NCI-H1105 (cell line): ENCODE data around the gene SMAD3.

ENCODE experiments used
- DNase-seq: peaks from one replicate; lab custom pipeline; 2025; lab: John Stamatoyannopoulos, UW

The SMAD3 gene

DNA sequence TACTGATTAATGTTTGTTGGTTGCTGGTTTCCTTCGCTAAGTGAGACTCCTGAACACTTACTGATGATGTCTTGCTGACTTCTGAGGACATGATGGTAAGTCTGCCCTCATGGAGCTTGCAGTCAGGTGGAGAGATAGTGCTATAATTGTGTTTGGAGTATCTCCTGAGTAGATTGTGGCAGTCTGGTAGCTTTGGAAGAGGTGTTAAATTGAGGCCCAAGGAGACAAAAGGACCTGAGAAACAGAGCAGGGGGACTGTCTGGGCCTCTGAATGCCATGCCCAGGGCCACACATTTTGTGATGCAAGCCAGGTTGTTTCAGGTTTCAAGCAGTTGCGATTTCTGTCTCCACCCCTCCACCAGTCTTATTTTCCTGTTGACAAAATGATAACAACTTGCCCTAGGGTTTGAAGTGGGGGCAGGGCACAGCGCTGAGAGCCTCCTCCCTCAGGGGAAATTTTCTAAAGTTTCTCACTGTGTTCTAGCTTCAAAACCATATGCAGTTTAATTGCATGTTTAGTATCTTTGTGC, 16.7 kb downstream of the SMAD3 start:
- DNase-seq = no peak

DNA sequence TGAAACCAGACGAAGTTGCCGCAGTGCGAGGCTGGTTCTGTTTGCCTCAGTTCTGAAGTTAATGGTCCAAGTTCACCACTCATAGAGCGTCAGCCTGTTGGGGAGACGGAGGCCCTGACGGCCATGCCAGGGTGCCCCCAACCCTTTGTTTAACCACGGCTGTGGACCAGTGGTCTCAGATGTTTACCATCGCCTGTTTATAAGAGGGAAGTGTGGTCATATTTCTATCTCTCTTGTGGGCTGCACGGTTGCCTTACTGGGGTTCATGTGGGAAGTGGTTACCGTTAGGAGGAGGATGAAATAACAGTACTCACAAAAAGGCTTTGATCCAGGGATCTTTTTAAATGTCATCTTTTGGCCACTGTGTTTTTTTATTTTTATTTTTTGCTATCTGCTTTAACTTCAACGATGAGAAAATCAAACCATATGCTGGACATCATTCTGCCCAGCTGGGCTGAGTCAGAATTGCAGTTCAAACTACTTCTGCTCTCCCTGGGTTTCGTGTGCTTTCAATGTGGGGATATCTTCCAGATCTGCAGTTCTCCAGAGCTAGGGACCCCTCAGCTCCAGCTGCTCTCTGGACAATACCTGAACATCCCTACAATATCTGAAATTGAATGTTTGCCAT, 17.8 kb downstream of the SMAD3 start:
- DNase-seq = no peak

DNA sequence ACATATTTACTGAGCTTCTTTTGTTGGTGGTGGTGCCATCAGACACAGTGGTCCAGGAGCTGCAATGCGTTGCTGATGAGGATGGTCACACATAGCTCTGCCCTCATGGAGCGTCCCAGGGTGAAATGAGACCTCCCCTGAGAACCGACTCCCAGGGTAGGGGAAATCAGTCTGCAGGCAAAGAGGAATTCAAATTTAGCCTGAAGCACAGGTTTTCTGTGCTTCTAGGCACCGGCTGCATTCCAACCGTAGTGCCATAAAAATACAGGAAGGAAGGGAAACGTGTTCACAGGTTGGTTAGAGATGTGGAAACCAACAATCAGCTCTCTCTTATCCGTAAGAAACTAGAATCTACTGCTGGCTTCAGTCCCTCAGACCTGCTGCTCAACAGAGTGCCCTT, 19.2 kb downstream of the SMAD3 start:
- DNase-seq = no peak

DNA sequence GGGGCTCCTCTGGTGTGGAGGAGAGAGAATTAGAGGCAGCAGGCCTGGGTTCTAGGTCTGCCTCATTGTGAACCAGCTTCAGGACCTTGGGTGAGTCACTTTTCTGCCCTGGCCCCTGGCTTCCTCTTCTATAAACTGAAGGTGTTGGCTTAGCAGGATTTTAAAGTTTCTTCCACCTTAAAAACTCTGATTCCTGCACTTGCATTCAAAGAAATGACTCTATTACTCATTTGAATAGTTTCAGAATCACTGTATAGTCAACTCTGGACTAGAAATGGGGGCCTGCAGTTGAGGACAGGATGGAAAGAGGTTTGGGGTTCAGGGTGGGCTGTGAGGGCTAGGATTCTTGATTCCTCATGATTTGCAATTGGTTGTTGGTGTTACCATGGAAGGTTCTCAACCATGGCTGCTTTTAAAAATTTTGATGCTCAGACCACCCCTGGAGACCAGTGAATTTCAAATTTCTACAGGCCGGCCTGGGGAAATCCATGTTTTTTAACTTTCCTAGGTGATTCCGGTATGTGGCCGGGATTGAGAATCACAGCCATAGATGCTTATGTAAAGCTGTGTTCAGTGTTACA, 19.9 kb downstream of the SMAD3 start:
- DNase-seq = no peak

DNA sequence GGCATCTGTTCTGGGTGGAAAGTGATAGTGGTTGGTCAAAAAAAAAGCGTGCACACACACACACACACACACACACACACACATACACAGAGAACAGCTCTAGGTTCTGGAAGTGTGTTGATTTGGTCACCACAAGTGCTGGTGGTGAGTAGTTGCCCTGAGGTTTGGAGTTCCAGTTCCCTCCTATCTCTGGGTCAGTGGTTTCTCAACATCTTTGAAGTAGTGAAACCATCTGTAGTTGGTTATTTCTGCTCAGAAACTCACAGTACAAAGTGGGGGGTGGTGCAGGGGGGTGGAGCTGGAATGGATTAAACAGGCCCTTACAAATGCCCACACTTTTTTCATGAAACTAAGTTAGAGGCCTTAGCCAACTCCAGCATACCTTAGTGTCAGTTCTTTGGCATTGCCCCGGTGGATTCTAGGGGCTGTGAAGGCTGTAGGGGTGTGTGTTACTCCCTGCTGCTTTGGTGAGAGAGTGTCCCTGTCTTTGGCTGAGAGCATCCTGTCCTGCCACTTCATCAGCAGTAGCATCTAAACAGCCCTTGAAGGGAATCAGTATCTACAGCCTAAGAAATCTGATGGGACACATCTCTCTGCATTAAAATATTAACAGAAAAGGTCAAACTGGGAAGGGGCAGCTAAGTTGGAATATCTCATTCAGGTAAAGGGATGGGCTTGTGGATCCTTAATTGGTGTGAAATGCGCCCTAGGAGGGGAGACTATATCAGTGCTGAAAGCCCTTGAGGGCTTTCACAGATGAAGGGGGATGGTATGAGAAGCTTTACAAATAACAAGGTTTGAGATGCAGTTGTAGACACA, 20.6 kb downstream of the SMAD3 start:
- no peak for DNase-seq

DNA sequence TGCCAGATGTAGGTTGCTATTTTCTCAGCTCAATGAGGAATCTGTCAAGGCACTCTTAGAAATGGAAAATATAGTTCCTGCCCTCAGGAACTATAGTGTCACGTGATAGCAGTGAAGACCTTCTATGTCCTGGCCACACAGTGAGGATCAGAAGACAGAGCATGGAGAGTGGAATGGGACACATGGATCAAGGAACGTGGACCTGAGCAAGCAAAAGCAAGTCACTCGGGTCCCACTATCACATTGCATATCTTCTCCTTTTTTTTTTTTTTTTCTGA, 21.2 kb downstream of the SMAD3 start:
- DNase-seq = no peak

DNA sequence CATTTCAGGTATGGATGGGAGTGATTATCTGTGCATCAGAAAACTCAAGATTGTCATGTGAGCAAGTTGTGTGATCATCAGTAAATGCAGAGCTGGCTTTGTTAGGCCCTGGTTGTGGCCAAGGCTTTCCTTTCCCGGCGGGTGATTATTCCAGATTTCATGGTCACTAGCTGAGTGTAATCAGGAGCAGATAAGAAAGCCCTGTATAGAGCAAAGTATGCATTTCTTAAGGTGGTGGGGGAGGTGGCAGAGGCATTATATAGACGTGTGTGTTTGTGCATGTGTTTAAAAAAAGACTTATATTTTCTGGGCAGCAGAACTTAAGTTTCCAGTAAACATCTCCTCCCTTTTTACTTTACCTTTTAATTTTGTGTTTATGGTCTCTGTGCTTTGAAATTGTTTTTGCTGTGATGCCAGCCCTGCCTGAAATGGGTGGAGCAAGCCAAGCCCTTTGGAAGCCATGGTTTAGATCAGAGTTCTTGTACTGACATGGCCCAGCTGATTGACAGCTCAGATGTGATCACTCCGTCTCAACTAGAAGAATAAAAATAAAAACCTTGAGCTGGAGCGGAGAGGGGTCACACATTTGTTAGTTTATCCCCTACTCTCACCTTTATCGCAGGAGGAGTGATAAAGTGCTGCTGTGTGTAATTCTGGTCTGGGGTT, 22.2 kb downstream of the SMAD3 start:
- DNase-seq = no peak

DNA sequence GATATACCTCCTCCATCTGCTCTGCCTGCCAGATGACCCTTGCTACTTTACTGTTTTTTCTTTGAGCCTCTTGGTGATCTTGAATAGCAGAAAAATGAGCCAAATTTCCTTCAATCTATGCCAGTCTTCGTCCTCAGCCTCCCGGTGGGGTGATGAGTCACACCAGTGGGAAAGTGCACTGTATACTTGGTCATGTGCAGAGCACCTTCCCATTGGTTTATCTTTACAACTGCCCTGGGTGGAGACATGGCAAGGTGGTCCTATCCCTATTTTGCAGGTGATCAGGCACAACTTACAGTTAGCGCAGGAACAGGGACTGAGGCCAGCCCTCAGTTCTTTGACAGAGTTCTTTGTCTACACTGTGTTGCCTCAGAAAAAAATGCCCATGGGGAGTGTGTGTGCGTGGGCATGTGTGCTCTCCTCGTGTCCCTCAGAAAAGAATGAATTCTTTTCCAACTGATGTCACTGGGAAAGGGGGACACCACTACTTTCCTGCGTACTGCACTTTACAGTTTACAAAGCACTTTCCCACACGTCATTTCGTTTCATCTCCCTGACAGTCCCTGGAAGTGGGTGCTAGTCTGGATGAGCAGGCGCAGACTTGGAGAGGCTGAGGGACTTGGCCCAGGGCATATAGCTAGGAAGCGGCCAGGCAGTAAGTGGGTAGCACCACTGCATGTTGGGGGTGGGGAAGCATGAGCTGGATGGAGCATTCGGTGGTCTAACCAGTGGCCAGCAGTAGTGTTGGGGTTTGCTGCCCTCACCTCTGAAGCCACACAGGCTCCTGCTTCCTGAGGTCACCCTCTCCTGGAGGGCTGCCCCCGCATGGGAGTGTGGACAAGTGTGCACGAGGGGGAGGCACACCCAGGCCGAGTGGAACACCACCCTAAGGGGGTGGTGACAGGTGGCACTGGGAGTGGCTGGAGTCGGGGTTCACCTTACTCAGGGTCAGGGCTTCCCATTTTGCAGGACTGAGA, 24.1 kb downstream of the SMAD3 start:
- DNase-seq = no peak

DNA sequence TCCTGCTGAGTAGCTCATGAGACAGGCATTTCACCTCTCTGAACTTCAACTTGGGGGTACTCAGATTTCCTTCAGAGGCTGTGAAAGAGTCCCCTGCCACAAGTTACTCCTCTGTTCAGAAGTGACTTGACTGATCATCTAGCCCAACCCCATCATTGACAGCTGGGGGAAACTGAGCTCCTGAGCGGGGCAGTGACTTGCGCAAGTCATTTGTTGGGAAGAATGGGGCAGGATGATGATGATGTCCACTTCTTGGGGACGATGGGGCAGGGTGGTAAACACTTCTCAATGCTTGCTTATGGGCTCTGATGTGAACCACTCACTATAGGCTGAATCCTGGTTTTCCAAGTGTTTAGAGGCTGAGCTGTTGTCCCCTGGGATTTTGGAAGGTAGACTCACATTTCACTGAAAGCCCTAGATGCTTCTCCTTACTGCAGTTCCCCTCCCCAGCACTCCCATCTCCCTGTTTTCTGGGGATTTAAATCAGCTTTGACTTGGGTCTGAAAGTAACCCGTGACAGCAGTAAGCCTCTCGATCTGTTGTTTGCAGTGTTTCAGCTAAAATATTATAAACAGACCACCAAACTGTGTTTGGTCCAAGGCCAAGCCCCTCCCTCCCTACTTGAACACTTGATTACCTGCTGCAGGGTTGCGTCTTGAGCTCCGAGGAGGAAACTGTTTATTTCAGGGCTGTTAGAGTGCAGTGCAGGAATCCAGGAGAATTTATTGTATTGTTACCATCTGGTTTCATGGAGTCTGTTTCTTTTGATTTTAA, 25.1 kb downstream of the SMAD3 start:
- no peak for DNase-seq

DNA sequence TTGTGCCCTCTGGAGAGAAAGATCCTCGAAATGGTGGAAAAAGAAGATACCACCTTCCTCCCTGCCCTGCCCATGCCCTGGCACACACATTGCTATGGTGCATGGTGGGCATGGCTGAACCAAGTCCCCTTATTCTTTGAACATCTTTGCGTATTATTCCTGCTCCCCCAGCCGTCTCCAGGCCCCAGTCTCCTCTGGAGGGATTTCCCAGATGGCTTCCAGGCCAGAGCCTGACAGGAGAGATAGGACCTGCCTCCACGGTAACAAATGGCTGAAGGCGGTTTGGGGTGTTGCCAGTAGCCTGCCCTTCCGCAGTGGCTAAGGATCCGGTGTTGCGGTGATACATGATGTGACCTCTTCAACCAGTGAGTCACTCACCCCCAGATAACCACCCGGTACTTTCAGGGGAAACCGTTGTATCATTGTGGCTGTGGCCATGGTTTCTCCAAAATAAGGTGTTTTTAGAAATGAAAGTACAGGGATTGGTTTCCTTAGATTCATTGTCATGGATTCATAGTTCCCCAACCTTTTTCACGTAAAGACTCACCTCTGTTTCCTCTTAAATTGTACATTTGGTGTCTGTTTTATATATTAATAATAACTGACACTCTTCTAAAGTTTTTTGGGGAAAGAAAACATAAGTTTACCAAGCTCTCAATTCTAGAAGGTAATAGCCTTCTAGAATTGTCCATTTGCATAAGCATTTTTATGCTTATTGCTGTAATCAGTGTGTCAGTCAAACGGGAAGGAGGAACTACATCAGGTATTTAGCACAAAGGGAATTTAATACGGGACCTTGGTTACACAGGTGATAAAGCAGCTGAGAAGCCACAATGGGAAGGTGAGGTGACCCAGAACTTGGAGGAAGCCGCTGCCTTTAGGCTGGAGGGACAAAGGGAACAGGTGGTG, 25.9 kb downstream of the SMAD3 start:
- DNase-seq = no peak

DNA sequence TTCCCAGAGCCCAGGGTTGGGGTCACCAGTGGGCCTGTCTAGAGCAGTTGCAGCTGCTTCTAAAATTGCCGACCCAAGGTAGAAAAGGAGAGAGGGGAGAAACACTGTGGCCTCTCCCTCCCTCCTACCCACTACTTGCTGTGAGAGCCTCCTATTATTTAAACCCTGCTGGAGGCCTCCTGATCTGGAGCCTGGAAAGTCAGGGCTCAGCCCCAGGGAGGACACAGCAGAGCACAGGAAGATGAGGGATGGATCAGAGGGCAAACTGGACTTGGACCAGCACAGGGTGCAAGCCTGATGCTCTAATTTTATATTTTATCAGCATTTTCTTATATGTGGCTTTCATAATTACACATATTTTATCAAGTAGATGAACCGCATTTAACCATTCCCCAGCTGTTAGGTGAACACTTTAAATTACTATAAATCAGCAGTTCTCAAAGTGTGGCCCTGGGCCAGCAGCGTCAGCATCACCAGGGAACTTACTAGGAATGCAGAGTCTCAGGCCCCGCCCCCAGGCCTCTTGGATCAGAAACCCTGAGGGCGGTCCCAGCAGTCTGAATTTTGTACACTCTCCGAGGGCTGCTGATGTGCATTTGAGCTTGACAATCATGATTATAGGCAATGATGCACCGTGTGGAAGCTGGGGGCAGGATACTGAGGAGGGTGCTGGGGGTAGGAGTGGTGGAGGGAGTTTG, 26.7 kb downstream of the SMAD3 start:
- no peak for DNase-seq

DNA sequence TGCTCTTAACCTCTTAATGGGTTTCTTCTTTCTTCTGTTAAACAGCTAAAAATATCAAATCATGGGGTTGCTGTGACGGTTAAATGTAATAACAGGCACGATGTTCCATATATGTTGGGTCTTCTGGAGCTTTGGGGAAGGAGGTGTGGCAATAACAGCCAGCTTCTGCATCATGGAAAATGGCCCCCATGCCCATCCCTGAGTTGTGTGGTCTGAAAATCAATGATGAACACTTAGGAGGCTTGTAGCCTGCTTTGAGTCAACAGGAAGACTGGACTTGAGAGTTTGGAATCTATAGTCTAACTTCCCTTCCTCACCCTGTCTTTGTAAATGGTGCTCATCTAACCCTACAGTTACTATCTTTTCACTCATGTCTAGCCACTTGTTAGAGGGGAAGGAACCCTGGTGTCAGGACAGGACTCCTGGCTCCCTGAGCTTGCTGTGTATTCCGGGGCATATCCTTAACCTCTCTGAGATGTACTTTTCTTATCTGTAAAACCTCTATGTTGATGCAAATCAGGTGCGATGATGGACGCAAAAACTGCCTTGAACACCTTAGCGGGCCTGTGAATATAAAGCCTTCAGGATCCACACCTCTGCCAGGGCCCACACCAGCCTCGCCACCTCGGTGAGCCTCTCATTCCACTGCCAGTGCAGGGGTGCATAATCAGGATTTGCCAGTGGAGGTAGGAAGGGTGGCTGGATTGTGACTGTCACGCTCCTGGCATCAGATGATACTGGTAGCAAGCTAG, 27.5 kb downstream of the SMAD3 start:
- DNase-seq = no peak

DNA sequence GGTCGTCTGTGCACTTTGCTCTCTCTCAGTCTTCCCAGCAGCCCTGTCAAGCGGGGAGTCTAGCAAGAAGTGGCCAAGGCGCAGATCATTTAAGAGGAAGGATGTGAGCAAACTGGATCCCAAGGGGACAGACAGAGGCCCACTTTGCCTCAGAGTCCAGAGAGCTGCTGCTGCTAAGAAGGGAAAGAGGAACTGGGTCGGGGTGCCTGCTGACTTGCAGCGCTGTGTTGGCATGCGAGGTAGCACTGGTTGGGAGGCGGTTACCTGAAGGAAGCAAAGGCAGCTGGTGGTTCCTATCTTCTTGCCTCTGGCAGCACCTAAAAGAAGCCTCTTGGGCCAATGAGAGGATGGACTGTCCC, 28.1 kb downstream of the SMAD3 start:
- DNase-seq = no peak

DNA sequence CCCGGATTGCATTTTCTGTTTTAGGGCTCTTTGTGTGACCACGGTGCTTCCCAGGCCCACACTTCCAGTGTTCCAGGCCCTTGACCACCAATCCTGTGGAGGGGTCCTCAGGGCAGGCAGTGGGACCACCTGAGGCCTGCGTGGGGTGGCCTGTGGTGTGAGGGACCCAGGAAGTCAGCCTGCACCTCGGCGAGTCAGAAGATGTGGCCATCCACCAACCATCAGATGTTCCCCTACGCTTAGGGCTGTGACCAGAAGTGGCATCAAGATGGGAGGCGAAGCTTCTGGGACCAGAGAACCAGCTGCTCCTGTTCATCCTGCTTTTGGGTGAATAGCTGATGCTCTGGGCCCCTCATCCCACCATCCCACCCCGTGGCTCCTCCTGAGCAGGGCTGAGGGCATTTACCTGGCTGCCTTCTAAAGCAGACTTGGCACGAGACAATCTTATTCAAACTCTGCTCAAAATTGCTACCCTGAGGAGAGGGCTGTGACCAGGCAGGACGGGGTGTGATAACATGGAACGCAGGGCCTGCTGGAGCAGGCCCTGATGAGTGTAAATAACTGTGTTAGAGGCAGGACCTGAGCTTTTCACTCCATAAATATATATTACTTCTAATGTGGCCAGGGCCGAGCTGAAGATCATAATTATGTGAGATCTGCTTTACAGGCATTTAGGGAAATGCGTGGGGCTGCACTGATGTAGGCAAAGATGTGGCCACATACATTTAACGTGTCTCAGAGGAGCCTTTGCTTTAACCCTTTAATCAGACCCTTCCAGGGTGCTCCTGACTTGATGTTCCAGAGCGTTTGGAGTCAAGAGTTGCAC, 28.8 kb downstream of the SMAD3 start:
- DNase-seq = no peak

DNA sequence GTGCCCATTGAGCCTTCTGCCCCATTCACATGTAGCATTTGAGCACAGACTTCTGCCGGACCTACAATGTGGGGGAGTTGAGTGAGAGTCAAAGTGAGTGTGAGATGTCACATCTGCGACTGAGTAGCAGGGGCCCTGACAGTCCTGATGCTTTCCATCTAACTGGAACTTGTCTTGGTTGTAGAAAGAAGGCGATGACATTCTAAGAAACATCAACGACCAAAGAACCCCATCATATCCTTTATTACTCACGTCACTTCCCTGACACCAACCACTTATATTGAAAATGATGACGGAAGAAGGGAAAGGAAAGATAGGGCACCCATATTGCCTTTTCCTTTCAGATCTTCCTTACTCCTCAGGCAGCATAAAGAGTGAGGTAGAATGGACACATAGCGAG, 30.5 kb downstream of the SMAD3 start:
- no peak for DNase-seq

DNA sequence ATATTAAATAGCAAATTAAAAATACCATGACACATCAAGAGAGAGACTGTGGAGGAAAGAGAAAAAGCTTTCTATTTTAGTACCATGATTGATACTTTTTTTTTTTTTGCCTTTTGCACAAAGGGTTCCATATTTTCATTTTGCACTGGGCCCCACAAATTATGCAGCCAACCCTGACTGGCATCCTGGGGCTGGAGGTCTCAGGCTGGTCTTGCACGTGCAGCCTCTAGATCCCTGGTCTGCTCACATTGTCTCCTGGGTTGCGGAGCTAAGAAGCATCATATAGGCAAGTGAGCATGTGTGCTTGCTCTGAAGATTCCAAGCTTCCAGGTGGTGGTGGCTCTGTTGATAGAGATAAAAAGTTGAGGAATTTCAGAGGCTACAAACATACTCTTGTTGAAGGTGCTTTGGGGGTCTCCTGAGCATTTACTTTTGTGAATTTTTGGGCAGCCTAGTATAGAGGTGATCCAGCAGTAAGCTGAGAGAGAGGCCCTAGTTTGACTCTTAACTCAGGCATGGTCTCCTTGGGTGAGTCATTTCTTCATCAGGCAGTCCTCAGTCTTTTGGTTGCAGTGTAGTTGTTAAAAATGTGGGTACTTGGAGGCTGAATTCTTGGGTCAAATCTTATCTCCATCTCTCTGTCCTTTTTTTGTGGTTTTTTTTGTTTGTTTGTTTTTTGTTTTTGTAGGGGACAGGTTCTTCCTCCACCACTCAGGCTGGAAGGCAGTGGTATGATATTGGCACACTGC, 31.3 kb downstream of the SMAD3 start:
- no peak for DNase-seq

DNA sequence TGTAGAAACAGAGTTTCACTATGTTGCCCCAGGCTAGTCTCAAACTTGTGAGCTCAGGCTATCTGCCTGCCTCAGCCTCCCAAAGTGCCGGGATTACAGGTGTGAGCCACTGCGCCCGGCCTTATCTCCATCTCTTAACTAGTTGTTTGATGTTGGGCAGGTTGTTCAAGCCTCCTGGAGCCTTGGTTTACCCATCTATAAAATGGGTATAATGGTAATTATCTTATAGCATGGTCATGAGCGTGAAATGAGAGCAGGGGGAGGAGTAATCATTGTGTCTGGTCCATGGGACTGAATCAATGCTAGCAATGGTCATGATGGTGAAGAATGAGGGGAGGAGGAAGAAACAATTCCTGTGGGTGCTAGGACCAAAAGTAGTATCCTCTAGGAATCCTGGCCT, 32.0 kb downstream of the SMAD3 start:
- no peak for DNase-seq
